Urinary bladder (tissue), 4 donors: Measurements from ENCODE around the gene PAM. TPM values are rescaled to one million over a fixed set of nuclear protein-coding genes. Genes with fewer than 3 reads are reported as not detected.

Source experiments
- DNase-seq: peaks from one replicate; pipeline ENCODE4 v3.0.0-alpha.2; 2015; ENCODE audit errors: extremely low spot score
- H3K27ac ChIP-seq: one replicate; pipeline ENCODE4 v1.5.1; 2013; ENCODE audit warnings: low read depth, mild to moderate bottlenecking, moderate library complexity
- H3K36me3 ChIP-seq: one replicate; pipeline ENCODE4 v1.6.1; 2013; ENCODE audit warnings: mild to moderate bottlenecking, moderate library complexity; ENCODE audit not compliant: insufficient read depth
- H3K4me1 ChIP-seq: one replicate; pipeline ENCODE4 v1.6.1; 2013; ENCODE audit warnings: mild to moderate bottlenecking, moderate library complexity; ENCODE audit not compliant: insufficient read depth
- H3K4me3 ChIP-seq: one replicate; pipeline ENCODE4 v1.5.1; 2013; ENCODE audit warnings: low read depth, low read length
- WGBS: extraction: QIAGEN DNeasy Blood & Tissue Kit; methylation state at CpG from one replicate; pipeline ENCODE4 v1.1.7; 2013; 5-methylcytosine and 5-hydroxymethylcytosine counted together
- polyA plus RNA-seq: library from polyadenylated mRNA; stranded (reverse); fragments of 200-250 nt; gene quantifications from one replicate; pipeline ENCODE4 v1.2.3, GENCODE V29; 2013
- total RNA-seq: library from RNA; depleted of rRNA; stranded (reverse); fragments of >200 nt; gene quantifications from one replicate; pipeline ENCODE4 v1.2.3, GENCODE V29; 2014
- donor health status: healthy with polysubstance abuse.
- donor health status: healthy.

The PAM gene
- total and polyA plus RNA-seq, 2 donors: 144 to 185 TPM

DNA sequence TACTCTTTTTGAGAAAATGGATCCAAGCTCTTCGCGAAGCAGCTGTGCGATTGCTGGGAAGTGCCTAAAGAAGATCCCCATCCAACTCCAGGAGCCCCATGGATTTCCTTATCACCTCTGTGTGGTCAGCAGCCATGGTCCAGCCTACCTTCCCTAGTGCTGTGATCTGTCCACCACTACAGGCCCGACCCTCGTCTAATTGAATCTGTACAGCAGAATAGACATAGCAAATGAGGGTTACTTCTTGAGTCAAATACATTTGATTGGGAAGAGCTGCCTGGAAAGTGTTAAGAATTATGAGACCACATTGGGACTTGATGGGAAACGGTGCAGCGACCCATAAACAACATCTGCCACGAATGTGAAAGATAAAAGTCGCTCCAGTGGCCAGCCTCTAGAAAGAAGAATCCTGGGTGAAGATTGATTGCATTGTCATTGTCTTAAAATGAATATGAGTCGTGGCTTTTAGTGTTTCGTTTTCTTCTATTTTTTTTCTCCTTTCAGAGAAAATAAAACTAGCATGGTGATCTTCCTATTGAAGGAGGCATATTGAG lies 118.4 kb downstream of the PAM start:
- Histone ChIP-seq H3K36me3 (peaks cover 3% of the 10 kb centered on the region), H3K27ac (no peak overlapping the region), H3K4me1 (no peaks in the 10 kb centered on the region), H3K4me3 (no peak overlapping the region)
- 91% methylated on average over 11 of the region's 11 CpGs for WGBS
- DNase-seq: no peak

DNA sequence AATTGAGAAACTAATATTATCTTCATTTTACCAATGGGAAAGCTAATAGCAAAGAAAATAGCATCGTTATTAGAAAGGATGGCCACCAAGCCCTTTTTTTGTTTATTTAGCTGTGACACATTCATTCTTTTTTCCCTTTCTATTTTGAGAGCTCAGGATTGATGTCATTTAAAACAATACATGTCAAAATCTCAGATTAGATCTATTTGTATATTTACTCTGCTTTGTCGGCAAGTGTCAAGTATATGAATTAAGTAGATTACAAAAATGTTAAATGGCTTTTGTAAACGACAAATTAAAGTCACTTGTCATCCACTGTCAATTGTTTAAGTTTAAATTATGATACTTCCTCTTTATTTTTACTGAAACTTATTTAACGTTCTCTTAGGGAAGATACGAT lies 118.9 kb downstream of the PAM start:
- no peaks in the 10 kb centered on the region for H3K4me1 ChIP-seq
- DNase-seq: no peak
- no peak overlapping the region for H3K4me3 ChIP-seq
- peaks cover 3% of the 10 kb centered on the region for H3K36me3 ChIP-seq
- 78% methylated on average over 5 of the region's 5 CpGs for WGBS
- no peak overlapping the region for H3K27ac ChIP-seq

DNA sequence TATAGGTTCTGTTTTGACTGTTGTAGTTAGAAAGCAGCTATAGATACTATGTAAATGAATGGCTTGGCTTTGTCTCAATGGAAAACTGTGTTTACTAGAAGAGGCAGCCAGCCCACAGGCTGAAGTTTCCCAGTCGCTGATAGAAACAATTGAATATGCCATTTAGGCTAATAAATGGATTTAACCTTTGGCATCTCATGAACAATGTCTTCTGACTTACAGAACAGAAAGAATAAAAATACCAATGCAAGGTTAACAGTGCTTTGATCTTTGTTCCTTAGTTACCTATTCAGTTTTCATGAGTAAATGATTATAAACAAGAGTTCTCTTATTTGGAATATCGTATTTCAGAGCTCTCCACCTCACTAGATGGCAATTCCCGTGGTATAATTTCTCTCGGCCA lies 120.6 kb downstream of the PAM start:
- H3K4me1 ChIP-seq: no peaks in the 10 kb centered on the region
- H3K36me3 ChIP-seq: peaks cover 3% of the 10 kb centered on the region
- no peak overlapping the region for H3K4me3 ChIP-seq
- no peak overlapping the region for H3K27ac ChIP-seq
- no peak for DNase-seq
- WGBS: 56% methylated on average over 4 of the region's 4 CpGs

DNA sequence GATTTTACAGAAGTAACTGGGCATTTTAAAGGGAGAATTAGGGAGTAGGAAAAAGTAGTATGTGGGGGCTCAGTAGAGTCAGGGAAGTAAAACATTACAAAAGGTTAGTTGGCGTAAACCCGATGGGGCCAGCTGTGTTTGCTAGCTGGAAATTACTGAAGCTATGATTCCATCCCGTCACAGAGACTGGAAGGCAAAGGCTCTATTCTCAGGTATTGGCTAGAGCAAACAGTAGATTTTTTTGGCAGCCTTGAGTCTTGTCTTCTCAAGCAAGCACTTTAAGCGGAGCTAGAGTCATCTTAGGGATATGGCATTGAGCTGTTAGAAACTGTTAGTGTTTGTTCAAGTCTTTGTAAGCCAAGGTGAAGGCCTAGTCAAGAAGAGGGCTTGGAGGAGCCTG lies 121.5 kb downstream of the PAM start:
- Histone ChIP-seq H3K4me1 (no peaks in the 10 kb centered on the region), H3K36me3 (peaks cover 3% of the 10 kb centered on the region), H3K4me3 (no peak overlapping the region), H3K27ac (no peak overlapping the region)
- WGBS: 86% methylated on average over 4 of the region's 4 CpGs
- DNase-seq: no peak

DNA sequence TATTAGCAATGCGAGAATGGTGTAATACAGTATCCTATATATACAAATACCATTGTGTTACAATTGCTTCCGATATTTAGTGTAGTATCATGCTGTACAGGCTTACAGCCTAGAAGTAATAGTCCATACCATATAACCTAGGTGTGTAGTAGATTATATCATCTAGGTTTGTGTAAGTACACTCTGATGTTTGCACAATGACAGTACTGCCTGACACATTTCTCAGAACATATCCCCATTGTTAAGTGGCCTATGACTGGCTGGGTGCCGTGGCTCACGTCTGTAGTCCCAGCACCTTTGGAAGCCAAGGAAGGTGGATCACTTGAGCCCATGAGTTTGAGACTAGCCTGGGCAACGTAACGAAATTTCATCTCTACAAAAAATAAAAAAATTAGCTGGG lies 124.6 kb downstream of the PAM start:
- 80% methylated on average over 6 of the region's 6 CpGs for WGBS

DNA sequence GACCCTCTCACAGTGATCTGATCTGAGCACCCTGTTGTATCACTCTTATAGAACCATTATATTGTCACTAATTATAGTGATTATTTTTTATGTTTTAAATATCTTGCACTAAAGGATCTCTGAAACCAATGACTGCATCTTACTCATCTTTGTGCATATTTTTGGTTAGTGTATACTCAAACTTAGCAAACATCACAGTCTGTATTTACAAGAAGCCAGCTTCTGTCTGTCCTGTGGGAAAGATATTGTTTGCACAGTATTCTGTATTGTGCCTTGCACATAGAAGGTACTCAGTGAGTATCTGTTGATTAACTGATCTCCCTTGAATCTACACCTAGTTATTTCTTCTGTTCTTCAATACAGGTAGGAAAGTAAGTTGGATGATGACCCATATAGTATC lies 131.5 kb downstream of the PAM start:
- DNase-seq: no peak
- H3K27ac ChIP-seq: no peak overlapping the region
- H3K4me3 ChIP-seq: no peak overlapping the region
- H3K4me1 ChIP-seq: no peaks in the 10 kb centered on the region
- no peaks in the 10 kb centered on the region for H3K36me3 ChIP-seq

More for the DNA sequence above, 124.6 kb downstream of the PAM start:
- H3K27ac ChIP-seq: no peak overlapping the region
- H3K4me1 ChIP-seq: no peaks in the 10 kb centered on the region
- H3K36me3 ChIP-seq: peaks cover 3% of the 10 kb centered on the region
- H3K4me3 ChIP-seq: no peak overlapping the region
- no peak for DNase-seq

DNA sequence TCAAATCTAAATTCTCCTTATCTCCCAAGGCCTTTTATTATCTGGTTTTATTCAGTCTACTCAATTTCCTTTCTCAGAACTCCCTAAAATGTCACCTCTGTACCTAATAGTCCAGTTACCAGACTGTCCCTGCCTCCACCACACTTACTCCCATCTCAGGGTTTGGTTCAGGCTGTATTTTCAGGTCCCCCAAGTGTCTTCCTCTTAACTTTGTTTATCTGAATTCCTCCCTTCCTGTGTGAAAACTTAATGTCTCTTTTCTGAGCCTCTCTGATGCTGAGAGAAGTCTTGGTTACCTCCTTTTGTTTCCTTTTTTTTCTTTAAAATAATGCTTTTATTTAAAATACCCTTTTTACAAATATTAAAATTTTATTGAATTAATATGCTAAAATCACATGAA lies 133.4 kb downstream of the PAM start:
- no peak overlapping the region for H3K27ac ChIP-seq
- H3K4me3 ChIP-seq: no peak overlapping the region
- no peaks in the 10 kb centered on the region for H3K36me3 ChIP-seq
- no peaks in the 10 kb centered on the region for H3K4me1 ChIP-seq
- no peak for DNase-seq

DNA sequence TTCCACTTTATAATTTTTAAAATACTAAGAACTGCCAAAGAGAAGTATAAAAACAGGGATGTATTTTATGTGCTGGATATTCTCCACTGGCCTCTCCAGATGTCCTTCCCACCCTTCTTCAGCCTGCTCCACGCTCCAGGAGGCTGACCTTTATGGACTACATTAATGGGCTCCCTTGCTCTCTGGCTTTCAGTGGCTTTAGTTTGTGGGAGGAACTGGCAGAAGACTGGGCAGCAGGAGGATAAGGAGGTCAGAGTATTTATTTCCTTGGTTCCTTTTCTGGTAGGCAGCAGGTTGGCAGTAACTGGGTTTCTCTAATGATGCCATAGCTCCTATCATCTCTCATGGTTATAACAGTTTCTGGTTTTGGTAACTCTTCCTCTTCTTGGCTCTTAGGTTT lies 133.9 kb downstream of the PAM start:
- no peak for DNase-seq
- Histone ChIP-seq H3K4me1 (no peaks in the 10 kb centered on the region), H3K27ac (no peak overlapping the region), H3K4me3 (no peak overlapping the region), H3K36me3 (no peaks in the 10 kb centered on the region)
- WGBS: 56% methylated on average over 1 of the region's 1 CpG

DNA sequence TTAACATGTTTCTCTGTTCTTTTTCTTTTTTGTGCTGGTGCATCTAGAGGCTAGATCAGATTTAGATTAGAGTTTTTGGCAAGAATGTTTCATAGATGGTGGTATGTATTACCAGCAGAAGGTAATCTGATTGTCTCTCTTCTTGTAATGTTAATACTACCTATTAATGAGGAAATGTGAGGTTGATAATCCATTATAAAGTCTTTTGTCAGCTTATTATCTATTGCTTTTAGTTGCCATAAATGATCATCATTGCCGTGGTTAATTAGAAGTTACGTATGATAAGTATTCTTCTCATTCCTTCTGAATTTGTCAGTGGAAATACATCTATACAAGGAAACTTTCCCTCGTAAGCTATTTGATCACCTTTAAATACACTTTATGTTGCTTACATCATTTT lies 135.0 kb downstream of the PAM start:
- no peaks in the 10 kb centered on the region for H3K36me3 ChIP-seq
- no peaks in the 10 kb centered on the region for H3K4me1 ChIP-seq
- WGBS: 96% methylated on average over 3 of the region's 3 CpGs
- no peak for DNase-seq
- no peak overlapping the region for H3K4me3 ChIP-seq
- no peak overlapping the region for H3K27ac ChIP-seq

DNA sequence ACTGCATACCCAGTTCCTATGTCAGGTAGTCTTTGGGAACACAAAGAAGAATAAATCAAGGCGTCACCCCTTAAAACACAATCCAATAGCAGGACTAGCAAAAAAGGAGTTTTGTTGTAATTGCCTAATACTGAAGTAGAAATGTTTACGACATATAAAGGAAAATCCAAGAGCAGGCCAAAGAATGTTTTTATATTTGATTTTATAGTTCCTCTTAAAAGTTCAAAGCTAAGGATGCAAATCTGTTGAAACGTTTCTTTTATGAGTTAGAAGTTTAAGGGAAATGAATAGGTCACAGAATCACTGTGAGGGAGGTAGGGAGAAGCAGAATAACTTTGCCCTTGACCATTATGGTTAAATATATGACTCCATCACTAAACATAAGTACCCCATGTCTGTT lies 136.1 kb downstream of the PAM start:
- Histone ChIP-seq H3K4me1 (no peaks in the 10 kb centered on the region), H3K27ac (no peak overlapping the region), H3K36me3 (no peaks in the 10 kb centered on the region), H3K4me3 (no peak overlapping the region)
- 51% methylated on average over 3 of the region's 3 CpGs for WGBS
- no peak for DNase-seq

DNA sequence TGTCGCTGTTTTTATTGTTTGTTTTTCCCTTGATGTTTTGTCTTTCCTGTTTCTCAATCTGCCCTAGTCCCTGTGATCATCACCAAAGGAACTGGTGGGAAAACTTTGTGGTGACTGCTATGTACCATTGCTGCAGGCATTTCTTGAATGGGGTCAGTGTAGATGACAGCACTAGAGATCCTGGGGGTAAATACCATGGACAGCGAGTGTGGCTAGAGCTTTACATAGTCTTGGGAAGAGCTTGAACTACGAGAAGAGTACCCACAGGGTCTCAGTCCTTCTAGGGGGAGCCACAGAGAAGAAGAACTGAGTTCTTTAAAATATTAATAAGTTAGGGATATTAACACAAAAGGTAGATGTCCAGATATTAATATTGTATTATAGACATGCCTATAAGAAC lies 138.8 kb downstream of the PAM start:
- no peak overlapping the region for H3K4me3 ChIP-seq
- no peak overlapping the region for H3K27ac ChIP-seq
- no peaks in the 10 kb centered on the region for H3K36me3 ChIP-seq
- H3K4me1 ChIP-seq: no peaks in the 10 kb centered on the region
- WGBS: 92% methylated on average over 3 of the region's 3 CpGs
- DNase-seq: no peak

DNA sequence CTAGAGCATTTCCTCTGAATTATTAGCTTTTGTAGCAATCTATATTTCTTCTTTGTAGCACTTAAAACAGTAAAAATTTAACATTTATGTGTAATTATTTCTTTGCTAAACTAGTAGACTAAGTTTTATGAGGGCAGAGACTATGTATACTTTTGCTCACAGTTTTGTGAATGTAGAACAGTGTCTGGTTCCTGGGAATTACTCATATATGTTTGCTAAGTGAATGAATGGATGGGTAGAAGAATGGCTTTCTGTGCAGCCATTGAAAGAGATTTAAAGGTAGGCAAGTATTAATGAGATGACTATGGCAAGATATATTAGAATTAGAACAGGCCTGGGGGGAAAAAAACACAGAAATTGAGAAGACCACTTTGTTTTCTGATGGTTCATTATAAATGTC lies 140.1 kb downstream of the PAM start:
- Histone ChIP-seq H3K4me1 (no peaks in the 10 kb centered on the region), H3K27ac (no peak overlapping the region), H3K4me3 (no peak overlapping the region), H3K36me3 (no peaks in the 10 kb centered on the region)
- no peak for DNase-seq

DNA sequence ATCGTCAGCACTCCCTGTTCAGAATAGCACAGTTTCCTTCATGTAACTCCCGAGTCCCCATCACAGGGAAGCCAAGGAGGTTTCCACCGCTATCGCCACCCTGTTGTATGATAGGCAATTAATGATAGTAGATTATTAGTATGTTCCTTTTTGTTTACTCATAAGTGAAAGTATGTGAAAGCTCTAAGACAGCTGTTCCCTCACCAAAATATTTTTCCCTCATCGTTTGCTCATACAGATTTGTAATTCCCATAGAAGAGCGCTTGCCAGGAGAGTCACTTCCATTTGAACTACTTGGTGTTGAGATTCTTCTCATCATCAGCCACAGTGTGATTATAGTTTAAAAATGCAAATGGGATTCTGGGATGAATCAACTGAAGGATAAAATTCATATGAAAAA lies 140.9 kb downstream of the PAM start:
- no peak for DNase-seq
- Histone ChIP-seq H3K36me3 (no peaks in the 10 kb centered on the region), H3K4me3 (no peak overlapping the region), H3K4me1 (no peaks in the 10 kb centered on the region), H3K27ac (no peak overlapping the region)
- 90% methylated on average over 6 of the region's 6 CpGs for WGBS

DNA sequence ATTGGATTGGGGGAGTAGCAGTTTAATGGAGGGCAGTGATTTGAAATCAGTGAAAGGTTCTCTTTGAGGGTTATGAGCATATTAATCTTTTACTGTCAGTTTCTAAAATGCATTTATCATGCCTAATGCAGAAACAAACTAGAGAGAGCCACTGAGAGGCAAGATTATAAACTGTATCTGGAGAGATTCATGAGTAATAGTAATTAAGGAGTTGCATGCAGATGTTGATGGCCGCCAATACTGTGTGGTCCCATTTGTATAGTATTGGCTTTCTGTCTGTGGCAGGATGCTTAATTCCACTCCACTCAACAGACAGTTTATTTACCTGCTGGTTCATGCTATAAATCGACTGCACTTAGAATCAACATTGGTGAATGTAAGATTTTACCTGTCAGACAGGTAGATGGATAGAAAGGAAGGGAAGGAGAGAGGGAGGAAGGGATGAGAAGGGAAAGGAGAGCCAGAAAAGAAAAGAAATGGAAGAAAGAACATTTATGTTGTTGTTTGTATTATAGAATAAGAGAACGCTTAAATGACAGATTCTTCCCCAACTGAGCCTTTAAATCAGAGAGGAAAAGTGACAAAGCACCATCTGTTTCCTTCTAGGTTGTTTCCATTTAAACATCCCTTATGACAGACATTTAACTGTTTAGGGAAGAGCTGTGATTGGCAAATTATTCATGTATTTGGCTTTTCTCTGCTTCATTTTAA lies 146.5 kb downstream of the PAM start:
- Histone ChIP-seq H3K4me3 (no peak overlapping the region), H3K4me1 (no peaks in the 10 kb centered on the region), H3K36me3 (no peaks in the 10 kb centered on the region), H3K27ac (no peak overlapping the region)
- 86% methylated on average over 3 of the region's 3 CpGs for WGBS
- DNase-seq: no peak

DNA sequence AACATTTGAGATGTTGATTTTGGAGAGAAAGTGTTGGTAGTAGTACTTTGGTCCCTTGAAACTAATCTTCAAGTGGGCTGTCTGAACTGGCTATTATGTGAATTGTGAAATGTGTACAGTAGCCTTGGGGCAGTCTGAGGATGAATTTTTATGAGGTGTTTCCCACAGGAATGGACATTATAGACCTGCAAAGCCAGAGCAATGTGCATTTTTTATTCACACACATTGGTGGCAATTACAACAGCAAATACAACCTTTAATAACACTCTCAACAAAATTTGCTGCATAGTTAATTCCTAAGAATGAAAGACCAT lies 147.0 kb downstream of the PAM start:
- H3K4me3 ChIP-seq: no peak overlapping the region
- no peak overlapping the region for H3K27ac ChIP-seq
- no peak for DNase-seq
- no peaks in the 10 kb centered on the region for H3K4me1 ChIP-seq
- H3K36me3 ChIP-seq: no peaks in the 10 kb centered on the region
